HepG2 (cell line): ENCODE results near the gene NUDT13. TPM values are rescaled to one million over a fixed set of nuclear protein-coding genes. Genes with fewer than 3 reads are reported as not detected.
A peak's percentile ranks its signal among the peaks of the same experiment; 100 is the strongest.

ENCODE experiments used
- ADNP ChIP-seq: sonication (generic); formaldehyde crosslinking; IDR thresholded peaks from 2 replicates; pipeline ENCODE4 v1.4.0; 2020; ENCODE audit warnings: missing genetic modification reagents
- CBFB ChIP-seq: sonication (generic); formaldehyde crosslinking; IDR thresholded peaks from 2 replicates; pipeline ENCODE4 v1.4.0; 2020; ENCODE audit warnings: missing genetic modification reagents
- EHMT2 ChIP-seq: fragments of 200-600 bp; sonication (generic); IDR thresholded peaks from 2 replicates; pipeline ENCODE4 v1.7.0; 2017; ENCODE audit warnings: antibody characterized with exemption, low read depth, low read length, borderline replicate concordance
- FOXK2 ChIP-seq: fragments of 450-650 bp; IDR thresholded peaks from 2 replicates; pipeline ENCODE4 v1.6.1; 2016
- FOXM1 ChIP-seq: sonication (generic); formaldehyde crosslinking; IDR thresholded peaks from 2 replicates; pipeline ENCODE4 v1.5.0; 2020; ENCODE audit warnings: missing genetic modification reagents
- GPN1 ChIP-seq: sonication (generic); formaldehyde crosslinking; IDR thresholded peaks from 2 replicates; pipeline ENCODE4 v1.5.1; 2020; ENCODE audit warnings: missing genetic modification reagents, borderline replicate concordance
- KDM6A ChIP-seq: IDR thresholded peaks from 2 replicates; pipeline ENCODE4 v1.6.1; 2016; ENCODE audit warnings: low read depth
- NR0B2 ChIP-seq: sonication (generic); formaldehyde crosslinking; IDR thresholded peaks from 2 replicates; pipeline ENCODE4 v1.4.0; 2020; ENCODE audit warnings: mild to moderate bottlenecking, missing genetic modification reagents
- RFXANK ChIP-seq: IDR thresholded peaks from 2 replicates; pipeline ENCODE4 v1.6.1; 2016
- TRAFD1 ChIP-seq: sonication (generic); formaldehyde crosslinking; IDR thresholded peaks from 2 replicates; pipeline ENCODE4 v1.5.1; 2020; ENCODE audit warnings: missing genetic modification reagents, mild to moderate bottlenecking, borderline replicate concordance
- ZBTB44 ChIP-seq: sonication (generic); formaldehyde crosslinking; IDR thresholded peaks from 2 replicates; pipeline ENCODE4 v1.4.0; 2020; ENCODE audit warnings: missing genetic modification reagents
- ZFP91 ChIP-seq: sonication (generic); formaldehyde crosslinking; IDR thresholded peaks from 2 replicates; pipeline ENCODE4 v1.9.0; 2022; ENCODE audit warnings: missing genetic modification reagents, mild to moderate bottlenecking, borderline replicate concordance
- ZNF12 ChIP-seq: sonication (generic); formaldehyde crosslinking; IDR thresholded peaks from 2 replicates; pipeline ENCODE4 v1.5.0; 2020; ENCODE audit warnings: missing genetic modification reagents
- ZNF160 ChIP-seq: sonication (generic); formaldehyde crosslinking; IDR thresholded peaks from 2 replicates; pipeline ENCODE4 v1.8.0; 2022; ENCODE audit warnings: mild to moderate bottlenecking, inconsistent platforms, missing genetic modification reagents
- ZNF207 ChIP-seq: fragments of 450-650 bp; IDR thresholded peaks from 2 replicates; pipeline ENCODE4 v1.6.1; 2016; ENCODE audit warnings: antibody characterized with exemption, borderline replicate concordance
- ZNF354B ChIP-seq: sonication (generic); formaldehyde crosslinking; IDR thresholded peaks from 2 replicates; pipeline ENCODE4 v1.8.0; 2022; ENCODE audit warnings: mild to moderate bottlenecking, missing genetic modification reagents
- ZNF503 ChIP-seq: sonication (generic); formaldehyde crosslinking; IDR thresholded peaks from 2 replicates; pipeline ENCODE4 v1.4.0; 2020; ENCODE audit warnings: missing genetic modification reagents
- ZNF556 ChIP-seq: sonication (generic); formaldehyde crosslinking; IDR thresholded peaks from 2 replicates; pipeline ENCODE4 v1.4.0; 2020; ENCODE audit warnings: mild to moderate bottlenecking, missing genetic modification reagents, borderline replicate concordance
- ZNF703 ChIP-seq: sonication (generic); formaldehyde crosslinking; IDR thresholded peaks from 2 replicates; pipeline ENCODE4 v1.5.1; 2020; ENCODE audit warnings: missing genetic modification reagents, mild to moderate bottlenecking, moderate library complexity, borderline replicate concordance
- polyA plus RNA-seq, 8 experiments: library from polyadenylated mRNA; depleted of rRNA in 3 of 8; stranded (reverse) in 7 of 8; unstranded in 1 of 8; fragments of >200 nt; fragmentation: Illumina TruSeq in 4 of 8; extraction: Trizol in 4 of 8; gene quantifications; 2 replicates each; pipeline versions ENCODE4 v1.2.1 to v1.2.3, GENCODE V29; 2011 to 2016; ENCODE audit warnings: low read depth in 4 of 8, missing spikeins in 1 of 8, mixed read lengths in 1 of 8; ENCODE audit not compliant: insufficient read depth in 1 of 8
- total RNA-seq, 5 experiments: library from RNA; depleted of rRNA; stranded (reverse); fragments of >200 nt; fragmentation: Illumina TruSeq; extraction: Trizol; gene quantifications; 2 replicates each; pipeline ENCODE4 v1.2.3, GENCODE V29; 2016; ENCODE audit warnings: low read depth in 1 of 5

Gene NUDT13
- total and polyA plus RNA-seq, 2 of the 13 experiments (the other 11 are each of a cell fraction or from before 2014, with no cell fraction given): 4.2 to 6.5 TPM

- TF ChIP-seq TRAFD1 (CRISPR knock-in tag) (no peak; the same call in 1 of the 2 replicates), ADNP (CRISPR knock-in tag) (no peak), KDM6A (CRISPR knock-in tag) (no peak), GPN1 (CRISPR knock-in tag) (no peak), ZNF556 (CRISPR knock-in tag) (peak; percentile 88; the same call in 1 of the 2 replicates), ZBTB44 (0 out of 2 replicates have a peak, but pooled peaks have one; percentile 47), ZNF12 (CRISPR knock-in tag) (peak; percentile 50; the same call in 1 of the 2 replicates), EHMT2 (no peak), ZNF160 (CRISPR knock-in tag) (peak; percentile 14; the same call in 1 of the 2 replicates), ZNF354B (CRISPR knock-in tag) (0 out of 2 replicates have a peak, but pooled peaks have one; percentile 39), RFXANK (CRISPR knock-in tag) (peak; percentile 74; the same call in 1 of the 2 replicates), NR0B2 (CRISPR knock-in tag) (peak; percentile 74; the same call in 1 of the 2 replicates), ZNF703 (CRISPR knock-in tag) (no peak), ZFP91 (peak; percentile 92; the same call in 1 of the 2 replicates), CBFB (CRISPR knock-in tag) (peak; percentile 83; the same call in 1 of the 2 replicates), FOXK2 (no peak), FOXM1 (CRISPR knock-in tag) (no peak), ZNF207 (no peak), ZNF503 (CRISPR knock-in tag) (0 out of 2 replicates have a peak, but pooled peaks have one; percentile 37)
Measured at GRCh38 chr10:73167783-73168464, 57.7 kb downstream of the NUDT13 start, which contains the start of the genes ECD and FAM149B1 (continued).
